ENCODE data around the gene BRSK1.

Gene BRSK1

GRCh38 chr19:55336101-55336500, 52.3 kb downstream of the BRSK1 start:
- Histone ChIP-seq H3K9me2 (replicated peaks; ENCODE audit: insufficient read depth, low read length) (no peaks in the 10 kb centered on the region), H3K36me3 (replicated peaks; ENCODE audit: insufficient read depth, low read length) (no peaks in the 10 kb centered on the region), H3K4me3 (ENCODE audit: low read length) (no peak overlapping the region), H4K20me1 (ENCODE audit: insufficient read depth, low read length) (no peaks in the 10 kb centered on the region), H3K4me2 (ENCODE audit: low read depth, low read length) (no peak overlapping the region), H3K27me3 (replicated peaks; ENCODE audit: insufficient read depth, low read length) (peaks cover 16% of the 10 kb centered on the region), H3K4me1 (ENCODE audit: low read length) (peaks cover 5% of the 10 kb centered on the region; the same call in 1 of the 2 replicates), H2AFZ (ENCODE audit: low read length) (no peak overlapping the region), H3K9ac (ENCODE audit: low read length) (no peak overlapping the region), H3K9me3 (replicated peaks; ENCODE audit: insufficient read depth, low read length) (no peaks in the 10 kb centered on the region), H3F3A (ENCODE audit: insufficient read depth, low read length) (peaks cover 8% of the 10 kb centered on the region; the same call in 1 of the 2 replicates), H3K79me2 (ENCODE audit: low read length) (peaks cover 11% of the 10 kb centered on the region), H3K27ac (ENCODE audit: low read length) (no peak overlapping the region)
- no peak for DNase-seq
- TF ChIP-seq EZH2phosphoT487 (IDR thresholded peaks at IDR 0.05; ENCODE audit: low read length) (no peak), CTCF (IDR thresholded peaks at IDR 0.05; ENCODE audit: low read length) (no peak), EZH2 (optimal IDR thresholded peaks at IDR 0.05; ENCODE audit: low read depth, low read length) (no peak)

- Histone ChIP-seq H3K27ac (ENCODE audit: low read length) (peak within 1 kb of the TSS; percentile 99), H3F3A (ENCODE audit: insufficient read depth, low read length) (peaks cover 8% of the 10 kb centered on the region; the same call in 1 of the 2 replicates), H3K27me3 (replicated peaks; ENCODE audit: insufficient read depth, low read length) (peaks cover 10% of the 10 kb centered on the region), H4K20me1 (ENCODE audit: insufficient read depth, low read length) (no peaks in the 10 kb centered on the region), H3K9ac (ENCODE audit: low read length) (peak within 1 kb of the TSS; percentile 99), H3K4me2 (ENCODE audit: low read depth, low read length) (peak within 1 kb of the TSS; percentile 99), H3K36me3 (replicated peaks; ENCODE audit: insufficient read depth, low read length) (no peaks in the 10 kb centered on the region; the same call in 1 of the 2 replicates), H2AFZ (ENCODE audit: low read length) (peak within 1 kb of the TSS; percentile 69), H3K9me3 (replicated peaks; ENCODE audit: insufficient read depth, low read length) (no peaks in the 10 kb centered on the region), H3K9me2 (replicated peaks; ENCODE audit: insufficient read depth, low read length) (no peaks in the 10 kb centered on the region), H3K79me2 (ENCODE audit: low read length) (peaks cover 24% of the 10 kb centered on the region), H3K4me3 (ENCODE audit: low read length) (peak within 1 kb of the TSS; percentile 95), H3K4me1 (ENCODE audit: low read length) (peaks cover 5% of the 10 kb centered on the region; the same call in 1 of the 2 replicates)
- DNase-seq = peak; percentile 100
- TF ChIP-seq CTCF (IDR thresholded peaks at IDR 0.05; ENCODE audit: low read length) (peak; percentile 16; the same call in 1 of the 2 replicates), EZH2 (optimal IDR thresholded peaks at IDR 0.05; ENCODE audit: low read depth, low read length) (no peak)
These were observed 55.5 kb downstream of the BRSK1 start, which contains the start of gene KMT5C for GRCh38 chr19:55339105-55339888. TSS of gene KMT5C (plus strand) at chr19:55339876. CDS start at chr19:55341937, 2,061 bp downstream.

GRCh38 chr19:55339889-55340783, 56.3 kb downstream of the BRSK1 start:
- Histone ChIP-seq H2AFZ (ENCODE audit: low read length) (no peak overlapping the region), H3K27ac (ENCODE audit: low read length) (peak overlapping the region; percentile 83), H3K4me3 (ENCODE audit: low read length) (peak overlapping the region; percentile 95), H3K4me2 (ENCODE audit: low read depth, low read length) (peak overlapping the region; percentile 99), H4K20me1 (ENCODE audit: insufficient read depth, low read length) (no peaks in the 10 kb centered on the region), H3K36me3 (replicated peaks; ENCODE audit: insufficient read depth, low read length) (no peaks in the 10 kb centered on the region; the same call in 1 of the 2 replicates), H3K27me3 (replicated peaks; ENCODE audit: insufficient read depth, low read length) (peaks cover 10% of the 10 kb centered on the region), H3F3A (ENCODE audit: insufficient read depth, low read length) (peaks cover 8% of the 10 kb centered on the region; the same call in 1 of the 2 replicates), H3K4me1 (ENCODE audit: low read length) (peaks cover 5% of the 10 kb centered on the region; the same call in 1 of the 2 replicates), H3K9me2 (replicated peaks; ENCODE audit: insufficient read depth, low read length) (no peaks in the 10 kb centered on the region), H3K79me2 (ENCODE audit: low read length) (peaks cover 24% of the 10 kb centered on the region), H3K9me3 (replicated peaks; ENCODE audit: insufficient read depth, low read length) (no peaks in the 10 kb centered on the region), H3K9ac (ENCODE audit: low read length) (peak overlapping the region; percentile 99)
- TF ChIP-seq CTCF (IDR thresholded peaks at IDR 0.05; ENCODE audit: low read length) = no peak
- TF ChIP-seq EZH2 (optimal IDR thresholded peaks at IDR 0.05; ENCODE audit: low read depth, low read length) = no peak
- TF ChIP-seq EZH2phosphoT487 (IDR thresholded peaks at IDR 0.05; ENCODE audit: low read length) = no peak
- DNase-seq = peak; percentile 19

Data from MM.1S (cell line).